HG02798 (cell line): ENCODE measurements around the gene ZNF621.
"Not testable (repeated sequence)": the region's sequence is repeated elsewhere in the genome, so short reads cannot be mapped to it uniquely, and the experiment has no call there.

Experiments
- ATAC-seq: cut with Tn5 transposase; IDR thresholded peaks from one replicate; pipeline ENCODE4 v1.9.1; 2021; ENCODE audit warnings: mild to moderate bottlenecking; ENCODE audit not compliant: unreplicated experiment, poor library complexity

ZNF621 gene

DNA sequence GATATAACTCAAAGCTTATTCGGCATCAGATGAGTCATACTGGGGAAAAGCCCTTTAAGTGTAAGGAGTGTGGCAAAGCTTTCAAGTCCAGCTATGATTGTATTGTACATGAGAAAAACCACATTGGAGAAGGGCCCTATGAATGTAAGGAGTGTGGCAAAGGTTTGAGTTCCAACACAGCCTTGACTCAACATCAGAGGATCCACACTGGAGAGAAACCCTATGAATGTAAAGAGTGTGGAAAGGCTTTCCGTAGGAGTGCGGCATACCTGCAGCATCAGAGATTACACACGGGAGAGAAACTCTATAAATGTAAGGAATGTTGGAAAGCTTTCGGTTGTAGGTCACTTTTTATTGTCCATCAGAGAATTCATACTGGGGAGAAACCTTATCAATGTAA is 7.5 kb downstream of the ZNF621 start:
- ATAC-seq, result no peak

DNA sequence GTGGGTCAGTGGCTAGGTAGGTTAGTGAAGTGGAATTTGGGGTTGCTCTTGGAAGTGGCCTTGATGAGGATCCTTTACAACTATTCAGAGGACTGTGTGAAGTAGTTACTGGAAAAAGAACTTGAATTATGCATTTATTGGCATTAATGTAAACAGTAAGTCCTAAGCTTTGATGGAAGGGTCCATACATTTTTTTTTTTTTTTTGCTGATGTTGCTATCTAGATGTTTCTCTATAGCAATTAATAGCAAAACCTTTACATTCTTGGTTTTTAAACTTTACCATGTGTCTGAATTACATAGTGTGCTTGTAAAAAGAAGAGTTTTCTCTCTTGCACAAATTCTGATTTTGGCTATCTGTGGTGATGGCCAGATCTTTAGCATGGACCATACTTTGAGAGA is 9.5 kb downstream of the ZNF621 start:
- no peak for ATAC-seq

DNA sequence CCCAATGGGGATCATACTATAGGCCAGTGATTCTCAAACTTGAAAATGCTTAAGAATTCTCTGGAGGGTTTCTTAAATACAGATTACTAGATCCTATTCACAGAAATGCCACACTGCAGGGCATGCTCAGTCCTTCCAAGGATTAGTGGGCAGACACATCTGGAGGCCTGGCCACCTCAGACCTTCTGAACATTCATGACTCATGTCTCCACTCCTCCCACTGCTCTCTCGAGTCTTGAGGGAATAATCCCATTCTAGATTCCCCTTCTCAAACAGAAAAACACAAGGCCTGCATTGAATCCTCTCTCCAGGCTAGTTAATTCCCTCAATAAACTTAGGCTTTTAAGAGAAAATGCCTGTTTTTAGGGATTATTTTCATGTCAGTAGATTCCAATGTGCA is 22.1 kb downstream of the ZNF621 start:
- ATAC-seq, result no peak

DNA sequence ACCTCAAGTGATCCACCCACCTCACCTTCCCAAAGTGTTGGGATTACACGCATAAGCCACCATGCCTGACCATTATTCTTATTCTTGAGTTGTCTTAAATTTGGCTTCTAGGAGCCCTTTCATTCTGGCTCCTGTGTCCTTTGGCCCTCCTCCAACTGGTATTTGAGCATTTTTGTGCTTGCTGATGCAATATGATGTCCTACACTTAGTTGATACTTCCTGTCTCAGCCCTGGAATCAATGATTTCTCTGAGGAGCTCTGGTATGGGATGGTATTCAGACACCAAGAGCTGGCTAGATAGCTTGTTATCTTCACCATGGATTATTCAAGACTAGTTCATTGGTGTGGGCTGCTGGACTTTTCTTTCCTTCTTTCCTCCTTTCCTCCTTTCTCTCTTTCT is 25.4 kb downstream of the ZNF621 start:
- no peak for ATAC-seq

DNA sequence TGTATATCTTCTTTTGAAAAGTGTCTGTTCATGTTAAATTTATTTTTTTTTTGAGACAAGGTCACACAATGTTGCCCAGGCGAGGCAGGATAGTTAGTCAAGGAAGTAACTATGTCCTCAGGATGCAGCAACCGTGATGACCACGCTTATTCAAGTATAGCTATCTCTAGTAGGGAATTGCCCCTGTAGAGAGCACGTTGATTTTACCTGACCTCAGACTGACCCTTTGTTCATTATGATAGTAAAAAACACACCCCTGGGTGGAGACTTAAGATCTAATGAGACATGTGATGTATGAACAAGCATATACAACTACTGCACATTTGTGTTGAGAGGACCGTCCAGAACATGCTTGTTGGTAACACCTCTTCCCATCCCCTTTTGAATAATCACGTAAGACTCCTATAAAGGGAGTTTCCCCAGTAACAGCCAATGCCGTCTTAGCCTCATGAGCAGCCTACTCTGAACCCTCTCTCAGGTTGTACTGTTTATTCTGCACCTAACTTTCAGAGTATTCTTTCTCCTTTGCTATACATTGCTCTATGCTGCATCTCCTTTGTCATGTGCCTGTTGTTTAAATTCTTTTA is 32.9 kb downstream of the ZNF621 start:
- ATAC-seq, result no peak

DNA sequence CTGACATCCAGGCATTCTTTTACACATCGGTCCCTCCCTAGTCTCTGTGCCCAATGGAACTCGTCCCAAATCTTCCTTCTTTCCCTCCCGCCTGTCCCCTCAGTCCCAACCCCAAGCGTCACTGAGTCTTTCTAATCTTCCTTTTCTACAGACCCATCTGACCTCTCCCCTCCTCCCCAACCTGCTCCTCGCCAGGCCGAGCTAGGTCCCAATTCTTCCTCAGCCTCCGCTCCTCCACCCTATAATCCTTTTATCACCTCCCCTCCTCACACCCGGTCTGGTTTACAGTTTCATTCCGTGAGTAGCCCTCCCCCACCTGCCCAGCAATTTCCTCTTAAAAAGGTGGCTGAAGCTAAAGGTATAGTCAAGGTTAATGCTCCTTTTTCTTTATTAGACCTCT is 37.7 kb downstream of the ZNF621 start:
- not testable (repeated sequence) for ATAC-seq

DNA sequence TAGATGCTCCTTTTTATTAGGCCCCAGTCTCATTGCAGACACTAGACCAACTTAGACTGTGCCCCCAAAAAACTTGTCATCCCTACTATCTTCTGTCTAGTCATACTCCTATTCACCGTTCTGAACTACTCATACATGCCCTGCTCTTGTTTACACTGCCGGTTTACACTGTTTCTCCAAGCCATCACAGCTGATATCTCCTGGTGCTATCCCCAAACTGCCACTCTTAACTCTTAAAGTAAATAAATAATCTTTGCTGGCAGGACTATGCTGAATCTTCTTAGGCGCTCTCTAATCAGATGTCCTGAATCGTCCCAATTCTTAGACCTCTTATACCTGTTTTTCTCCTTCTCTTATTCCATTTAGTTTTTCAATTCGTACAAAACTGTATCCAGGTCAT is 40.9 kb downstream of the ZNF621 start:
- not testable (repeated sequence) for ATAC-seq

DNA sequence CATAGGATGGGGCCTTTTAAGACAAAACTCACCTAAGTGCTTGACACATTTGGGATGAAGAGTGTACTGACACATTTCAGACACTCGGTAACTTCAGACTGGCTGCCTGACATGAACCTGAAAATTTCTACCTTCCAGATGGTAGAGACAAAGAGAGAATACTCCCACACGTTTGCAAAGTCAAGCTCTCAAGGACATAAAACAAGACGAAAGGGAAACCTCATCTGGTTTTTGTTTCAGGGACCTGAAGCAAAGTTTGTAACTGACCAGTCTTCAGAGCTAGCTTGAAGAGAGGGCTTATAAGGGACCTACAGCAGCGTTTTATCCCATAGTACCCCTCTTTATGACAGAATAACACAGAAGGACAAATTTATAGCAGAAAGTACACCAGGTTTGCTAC is 41.9 kb downstream of the ZNF621 start:
- ATAC-seq, result no peak

DNA sequence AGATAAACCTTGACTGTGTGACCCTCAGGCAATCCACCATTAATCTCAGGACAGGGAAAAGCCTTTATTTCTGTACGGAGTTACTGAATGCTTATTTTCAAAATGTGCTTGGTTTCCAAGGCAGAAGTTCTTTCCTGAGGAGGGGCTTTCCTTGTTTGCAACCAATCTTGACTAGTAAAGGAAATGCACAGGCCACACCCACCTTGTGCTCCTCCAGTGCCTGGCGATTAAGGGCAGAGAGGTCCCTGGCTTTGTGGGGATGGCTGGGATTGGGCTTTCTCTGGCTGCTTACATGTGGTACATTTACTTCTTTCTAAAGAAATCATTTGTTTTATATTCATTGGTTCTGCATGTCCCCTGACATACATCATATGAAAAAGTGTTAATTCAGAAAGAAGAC is 47.8 kb downstream of the ZNF621 start:
- ATAC-seq, result no peak

DNA sequence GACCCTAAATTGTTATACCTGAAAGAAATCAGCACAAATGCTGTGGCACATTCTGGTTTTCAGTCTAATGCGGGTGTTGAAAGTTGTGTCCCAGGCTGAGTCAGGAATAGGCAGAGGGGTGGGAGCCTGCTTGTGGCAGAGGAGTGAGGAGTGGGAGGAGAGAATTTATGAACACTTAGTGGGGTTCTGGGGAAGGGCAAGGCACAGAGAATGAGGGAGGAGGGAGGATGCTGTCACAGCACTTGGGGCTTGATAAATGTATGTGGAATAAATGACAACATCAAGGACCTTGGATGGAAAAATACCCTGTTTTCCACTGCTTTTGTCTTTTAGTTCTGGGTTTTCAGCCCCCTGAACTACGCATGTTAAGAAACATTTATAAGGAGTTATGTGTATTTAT is 49.3 kb downstream of the ZNF621 start:
- ATAC-seq, result no peak

DNA sequence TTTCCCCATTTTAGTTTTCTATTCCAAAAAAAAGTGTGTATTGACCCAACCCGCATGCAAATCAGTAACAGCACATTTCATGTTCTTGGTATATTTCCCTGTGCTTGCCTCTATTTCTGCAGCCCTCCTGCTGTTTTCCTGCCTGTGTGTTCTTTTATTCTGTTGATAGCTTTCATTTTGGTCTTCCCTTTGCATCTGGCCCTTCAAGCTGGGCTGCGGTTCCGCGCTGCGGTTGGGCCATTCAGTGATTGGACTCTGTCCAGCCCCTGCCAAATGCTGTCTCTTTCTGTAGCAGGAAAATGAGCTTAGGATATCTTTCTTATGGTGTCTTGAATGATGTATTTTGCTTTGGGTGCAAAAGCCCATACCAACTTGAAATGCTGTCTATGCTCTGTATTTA is 49.9 kb downstream of the ZNF621 start:
- no peak for ATAC-seq

DNA sequence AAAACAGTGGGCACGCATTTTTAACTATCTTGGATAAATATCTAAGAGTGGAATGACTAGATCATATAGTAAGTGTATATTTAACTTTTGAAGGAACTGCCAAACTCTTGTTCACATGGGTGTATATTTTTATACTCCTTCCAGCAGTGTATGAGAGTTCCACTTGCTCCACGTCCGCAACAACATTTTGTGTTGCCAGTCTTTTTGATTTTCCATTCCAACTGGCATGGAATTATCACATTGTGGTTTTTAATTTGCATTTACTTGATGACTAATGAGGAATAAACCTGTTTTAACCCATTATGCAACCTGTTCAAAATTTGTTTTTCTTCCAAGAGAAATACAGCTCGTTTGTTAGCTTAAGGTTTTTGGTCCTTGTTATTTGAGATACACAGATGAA is 51.6 kb downstream of the ZNF621 start:
- no peak for ATAC-seq

DNA sequence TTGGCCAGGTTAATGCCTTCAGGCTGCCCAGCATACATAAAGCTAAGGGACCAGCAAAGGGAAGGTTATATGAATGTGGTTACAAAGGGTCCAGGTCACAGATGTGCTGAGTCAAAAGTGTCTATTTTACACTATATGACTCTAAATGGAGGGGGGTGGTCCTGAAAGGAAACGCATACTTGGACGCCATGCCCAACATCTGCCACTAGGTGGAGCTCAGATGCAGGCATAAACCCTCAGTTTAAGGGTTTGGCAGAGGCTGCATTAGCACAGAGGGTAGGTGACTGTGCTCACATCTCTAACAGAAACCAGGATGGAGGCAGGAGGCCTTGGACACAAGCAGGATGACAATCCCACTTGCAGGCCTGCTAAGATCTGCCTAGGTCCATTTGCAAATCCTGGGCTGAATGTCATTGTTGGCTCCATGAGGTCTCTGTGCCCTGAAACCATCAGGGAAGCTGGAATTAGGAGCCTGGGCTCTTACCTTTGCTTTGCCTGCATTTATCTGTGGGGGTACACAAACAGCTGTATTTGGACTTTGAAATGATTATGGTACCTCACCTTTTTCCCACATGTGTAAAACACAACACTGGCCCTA is 55.8 kb downstream of the ZNF621 start:
- ATAC-seq, result peak; percentile 75

DNA sequence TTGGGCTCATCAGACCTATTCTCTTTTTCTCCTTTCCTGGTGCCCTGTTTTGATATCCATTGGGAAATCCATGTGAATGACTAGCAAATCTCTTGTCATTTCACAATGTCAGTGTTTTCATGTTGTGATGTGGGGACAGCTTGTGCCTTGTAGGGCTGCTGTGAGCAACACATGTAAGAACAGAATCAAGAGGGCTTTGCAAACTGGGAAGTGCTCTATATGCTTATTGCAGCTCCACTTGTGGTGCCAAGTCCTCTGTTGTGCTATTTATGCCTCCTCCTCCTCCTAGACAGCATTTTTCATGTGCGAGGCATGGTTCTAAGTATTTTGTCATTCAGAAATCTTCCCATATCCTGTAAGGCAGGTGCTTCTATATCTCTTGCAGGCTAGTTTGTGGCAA is 56.4 kb downstream of the ZNF621 start:
- ATAC-seq, result no peak

DNA sequence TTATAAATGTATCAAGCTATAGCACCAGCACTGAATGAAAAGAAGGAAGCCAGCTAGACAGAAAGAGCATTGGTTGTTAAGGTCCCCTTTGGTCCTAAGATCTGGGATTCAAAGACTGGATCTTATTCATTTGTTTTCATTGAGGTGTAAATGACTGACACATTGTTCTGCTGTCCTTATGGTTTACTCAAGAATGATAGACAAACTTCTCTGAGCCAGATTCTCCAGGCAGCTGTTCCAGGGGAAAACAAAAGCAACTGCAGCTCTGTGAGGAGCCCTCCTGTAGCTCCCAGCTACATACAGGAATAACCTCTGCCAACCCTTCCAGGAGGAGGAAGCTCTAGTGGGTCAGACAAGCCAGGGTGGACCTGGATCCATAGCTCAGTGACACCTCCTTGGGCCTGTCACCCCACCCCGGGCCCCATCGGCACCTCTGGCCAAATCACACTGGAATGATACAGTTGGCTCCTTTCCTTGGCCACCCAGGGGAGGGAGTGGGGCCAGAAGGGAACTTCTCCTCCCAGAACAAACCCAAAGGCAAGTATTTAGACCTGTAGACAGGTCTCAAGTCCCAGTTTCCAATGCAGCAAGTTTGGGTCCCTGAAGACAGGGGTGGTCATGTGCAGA is 57.8 kb downstream of the ZNF621 start:
- no peak for ATAC-seq

DNA sequence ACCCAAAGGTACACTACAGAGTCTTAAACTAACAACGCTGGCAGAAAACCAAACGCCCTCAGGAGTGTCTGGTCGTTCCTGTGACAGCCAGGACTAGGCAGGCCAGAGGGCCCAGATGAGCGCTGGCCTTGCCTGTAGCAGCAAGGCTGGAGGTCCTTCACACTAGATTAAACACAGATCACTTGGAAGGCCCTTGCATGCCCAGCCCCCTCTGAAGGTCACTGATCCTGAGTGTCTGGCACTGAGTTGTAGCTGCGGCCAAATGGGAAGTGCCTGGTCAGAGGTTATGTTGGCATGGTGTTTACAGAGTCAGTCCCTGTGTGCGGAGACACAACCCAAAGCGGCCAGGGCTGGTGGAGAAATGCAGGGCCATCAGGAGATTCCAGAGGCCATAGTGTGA is 58.9 kb downstream of the ZNF621 start:
- ATAC-seq, result no peak

DNA sequence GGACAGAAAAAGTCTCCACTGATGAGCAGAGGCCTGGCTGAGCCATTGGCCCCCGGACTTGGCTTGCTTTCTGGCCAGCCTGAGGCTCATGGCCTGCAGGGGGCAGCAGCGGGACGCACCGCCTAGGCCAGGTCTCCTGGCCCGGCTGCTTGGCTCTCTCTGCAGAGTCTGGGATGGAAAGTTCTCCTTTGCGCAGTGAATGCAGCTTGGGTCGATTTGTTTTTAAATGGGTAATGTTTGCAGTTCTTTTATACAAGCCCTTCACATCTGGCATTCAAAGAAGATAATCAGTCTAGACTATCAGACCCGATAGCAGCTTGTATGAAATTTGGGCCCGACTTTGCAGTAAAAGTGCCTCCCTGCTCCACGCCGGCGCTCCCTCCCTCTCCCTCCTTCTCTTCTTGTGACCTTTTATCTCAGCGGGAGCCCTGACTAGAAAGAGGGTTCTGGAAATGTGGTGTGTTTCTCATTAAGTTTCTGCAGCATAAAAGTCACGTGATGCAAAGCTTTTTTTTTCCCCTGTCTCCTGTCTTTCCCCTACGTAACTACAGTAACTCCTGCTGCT is 59.9 kb downstream of the ZNF621 start:
- ATAC-seq, result peak; percentile 69

DNA sequence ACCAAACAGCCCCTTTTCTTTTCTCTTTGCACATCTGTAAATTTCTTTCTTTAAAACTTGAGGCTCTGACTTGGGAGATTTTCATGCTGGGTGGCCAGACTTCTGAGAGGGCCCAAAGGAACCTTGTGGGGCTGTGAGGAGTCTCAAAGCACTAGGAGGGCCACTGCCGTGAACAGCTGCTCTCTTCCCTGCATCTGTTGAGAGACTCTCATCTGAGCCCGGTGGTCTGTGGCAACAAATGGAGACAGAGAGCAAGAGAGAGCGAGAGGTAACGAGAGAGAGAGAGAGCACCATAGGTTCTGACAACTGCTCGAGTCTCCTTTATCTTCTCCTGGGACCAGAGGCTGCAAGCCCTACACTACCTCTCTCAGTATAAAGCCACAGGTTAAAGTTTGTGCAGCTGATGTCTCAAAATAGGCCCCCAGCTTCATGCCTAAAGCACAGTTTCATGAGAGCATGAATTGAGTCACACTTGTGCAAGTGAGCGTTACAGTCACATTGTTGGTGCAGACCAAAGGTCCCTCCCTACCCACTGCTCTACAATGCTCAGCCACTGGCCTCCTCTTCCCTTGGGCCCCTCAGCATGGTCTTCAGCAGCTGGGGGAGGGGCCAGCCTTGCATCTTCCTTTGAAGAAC is 60.7 kb downstream of the ZNF621 start:
- ATAC-seq, result peak; percentile 42

DNA sequence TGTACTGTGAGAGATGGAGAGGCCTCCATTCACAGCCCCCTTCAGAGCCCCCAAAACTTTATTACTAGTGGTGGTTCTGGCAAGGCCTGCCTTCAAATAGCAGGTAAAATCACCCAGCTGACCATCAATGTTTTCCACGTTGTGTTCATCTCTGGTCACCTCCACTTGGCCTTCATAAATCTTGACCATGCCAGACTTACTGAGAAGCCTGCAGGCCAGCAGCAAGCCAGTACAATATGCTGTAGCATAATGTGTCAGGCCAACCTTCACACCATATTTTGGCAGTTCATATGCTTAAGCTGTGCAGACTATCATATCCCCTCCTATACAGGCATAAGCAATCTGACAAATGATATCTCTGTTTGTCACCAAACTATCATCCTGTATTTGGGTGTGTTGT is 62.1 kb downstream of the ZNF621 start:
- no peak for ATAC-seq

DNA sequence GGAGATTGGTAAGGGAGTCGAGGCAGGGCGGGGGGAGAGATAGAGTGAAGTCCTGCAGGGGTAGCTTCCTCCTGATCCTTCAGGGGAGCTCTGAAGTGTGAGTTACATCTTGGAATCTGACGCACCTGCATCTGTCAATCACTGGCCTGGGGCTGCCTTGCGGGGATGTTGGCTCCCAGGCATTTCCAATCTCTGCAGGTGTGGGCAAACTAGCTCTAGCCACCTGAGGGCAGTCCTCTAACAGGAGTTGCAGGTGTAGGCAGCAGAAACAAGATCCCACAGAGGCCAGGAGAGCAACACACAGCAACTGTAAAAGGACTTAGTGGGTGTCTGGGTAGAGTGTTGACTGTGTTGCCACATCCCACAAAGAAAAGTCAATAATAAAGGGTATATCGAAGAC is 63.6 kb downstream of the ZNF621 start:
- no peak for ATAC-seq
